Caco-2 (cell line): ENCODE results near the gene PLD2. TPM values are rescaled to one million over a fixed set of nuclear protein-coding genes. Genes with fewer than 3 reads are reported as not detected.

Source experiments
- BruUV-seq: library from RNA; stranded (reverse); fragments of 400-500 nt; replicated peaks from 2 replicates; lab custom pipeline; 2021; lab: Mats Ljungman, UMichigan
- CTCF ChIA-PET: fragments of 300-600 bp; sonication (Branson Sonifier 250); formaldehyde crosslinking; loops from one replicate; lab custom pipeline; 2022; ENCODE audit warnings: antibody characterized with exemption; lab: Charles Lee
- POLR2A ChIA-PET: fragments of 300-600 bp; sonication (Branson Sonifier 250); formaldehyde crosslinking; loops from one replicate; lab custom pipeline; 2022; ENCODE audit warnings: antibody characterized with exemption; lab: Charles Lee
- DNase-seq, 2 experiments: peaks; one replicate each; pipeline versions ENCODE4 v3.0.0 to v3.0.0-alpha.2; 2020 to 2022
- H3K27me3 ChIP-seq: replicated peaks from 2 replicates; pipeline ENCODE4 v1.6.0; 2011; ENCODE audit warnings: low read length; ENCODE audit not compliant: control insufficient read depth, insufficient read depth
- H3K36me3 ChIP-seq: 2 replicates; pipeline ENCODE4 v1.5.1; 2011; ENCODE audit warnings: low read length; ENCODE audit not compliant: control insufficient read depth, insufficient read depth
- H3K4me1 ChIP-seq: fragments of 250-450 bp; sonication (Bioruptor Pico); 2 replicates; pipeline ENCODE4 v1.5.1; 2020; ENCODE audit warnings: mild to moderate bottlenecking
- H3K4me3 ChIP-seq: 2 replicates; pipeline ENCODE4 v1.5.1; 2011; ENCODE audit warnings: low read depth, mild to moderate bottlenecking, control low read depth, low read length
- H3K9me3 ChIP-seq: fragments of 250-450 bp; sonication (Bioruptor Pico); 2 replicates; pipeline ENCODE4 v1.5.1; 2020; ENCODE audit warnings: mild to moderate bottlenecking, moderate library complexity
- H3K27ac Mint-ChIP-seq: one replicate; pipeline ENCODE4 v1.8.0; 2022; ENCODE audit warnings: mixed read lengths; ENCODE audit not compliant: unreplicated experiment
- H3K27me3 Mint-ChIP-seq: one replicate; pipeline ENCODE4 v1.8.0; 2022; ENCODE audit warnings: mixed read lengths; ENCODE audit not compliant: insufficient read depth, unreplicated experiment
- H3K36me3 Mint-ChIP-seq: one replicate; pipeline ENCODE4 v1.8.0; 2022; ENCODE audit warnings: mild to moderate bottlenecking, mixed read lengths; ENCODE audit not compliant: insufficient read depth, unreplicated experiment
- H3K4me1 Mint-ChIP-seq: one replicate; pipeline ENCODE4 v1.8.0; 2022; ENCODE audit warnings: low read depth, mixed read lengths; ENCODE audit not compliant: unreplicated experiment
- H3K4me3 Mint-ChIP-seq: one replicate; pipeline ENCODE4 v1.8.0; 2022; ENCODE audit warnings: mild to moderate bottlenecking, moderate library complexity, mixed read lengths; ENCODE audit not compliant: unreplicated experiment
- H3K9me3 Mint-ChIP-seq: one replicate; pipeline ENCODE4 v1.8.0; 2022; ENCODE audit warnings: mixed read lengths; ENCODE audit not compliant: unreplicated experiment
- intact Hi-C: fragments of 100-400 bp; cut with micrococcal nuclease; formaldehyde crosslinking; loops from one replicate; pipeline ENCODE4 v1.10.0; 2022; ENCODE audit not compliant: unreplicated experiment
- total RNA-seq: library from RNA; stranded (reverse); gene quantifications from 2 replicates; pipeline ENCODE4 v1.2.3, GENCODE V29; 2022
- TF ChIP-seq, protein P1 (sequence below), 2 experiments: fragments of 200-600 bp in 1 of 2; IDR thresholded peaks; 1 replicate in 1 of 2; 2 replicates in 1 of 2; pipeline versions ENCODE4 v1.5.1 to v1.8.0; 2011 to 2022; ENCODE audit warnings: antibody characterized with exemption in 1 of 2, control low read depth in 1 of 2, inconsistent platforms in 1 of 2, low read depth in 1 of 2, low read length in 1 of 2, mild to moderate bottlenecking in 1 of 2, moderate library complexity in 1 of 2; ENCODE audit not compliant: insufficient read depth in 1 of 2, severe bottlenecking in 1 of 2, unreplicated experiment in 1 of 2

Gene PLD2
- total RNA-seq, 1 experiment from 2014 or later = 47.2 TPM

GRCh38 chr17:4870855-4871254 lies 63.9 kb downstream of the PLD2 start:
- H3K4me1 ChIP-seq = no peaks in the 10 kb centered on the region
- intact Hi-C loops = no loop called here
- ChIA-PET CTCF (interaction anchor here (0.7 kb wide), 1 partner anchor 43 kb away, joined by 8 read pairs; no protein-coding TSS in a partner anchor), POLR2A (no interaction called here)
- H3K27me3 ChIP-seq = no peaks in the 10 kb centered on the region
- H3K36me3 ChIP-seq = no peaks in the 10 kb centered on the region
- H3K4me3 ChIP-seq = no peak overlapping the region
- DNase-seq = no peak
- no TSS peak for BruUV-seq
- no peaks in the 10 kb centered on the region for H3K9me3 Mint-ChIP-seq
- no peak overlapping the region for H3K4me3 Mint-ChIP-seq
- TF ChIP-seq, protein P1, sequence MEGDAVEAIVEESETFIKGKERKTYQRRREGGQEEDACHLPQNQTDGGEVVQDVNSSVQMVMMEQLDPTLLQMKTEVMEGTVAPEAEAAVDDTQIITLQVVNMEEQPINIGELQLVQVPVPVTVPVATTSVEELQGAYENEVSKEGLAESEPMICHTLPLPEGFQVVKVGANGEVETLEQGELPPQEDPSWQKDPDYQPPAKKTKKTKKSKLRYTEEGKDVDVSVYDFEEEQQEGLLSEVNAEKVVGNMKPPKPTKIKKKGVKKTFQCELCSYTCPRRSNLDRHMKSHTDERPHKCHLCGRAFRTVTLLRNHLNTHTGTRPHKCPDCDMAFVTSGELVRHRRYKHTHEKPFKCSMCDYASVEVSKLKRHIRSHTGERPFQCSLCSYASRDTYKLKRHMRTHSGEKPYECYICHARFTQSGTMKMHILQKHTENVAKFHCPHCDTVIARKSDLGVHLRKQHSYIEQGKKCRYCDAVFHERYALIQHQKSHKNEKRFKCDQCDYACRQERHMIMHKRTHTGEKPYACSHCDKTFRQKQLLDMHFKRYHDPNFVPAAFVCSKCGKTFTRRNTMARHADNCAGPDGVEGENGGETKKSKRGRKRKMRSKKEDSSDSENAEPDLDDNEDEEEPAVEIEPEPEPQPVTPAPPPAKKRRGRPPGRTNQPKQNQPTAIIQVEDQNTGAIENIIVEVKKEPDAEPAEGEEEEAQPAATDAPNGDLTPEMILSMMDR (IDR thresholded peaks at IDR 0.05; ENCODE audit: insufficient read depth in 1 of 2, low read depth in 1 of 2, low read length in 1 of 2, severe bottlenecking in 1 of 2, unreplicated experiment in 1 of 2) = no peak
- H3K4me1 Mint-ChIP-seq = no peaks in the 10 kb centered on the region
- no peaks in the 10 kb centered on the region for H3K9me3 ChIP-seq
- H3K27ac Mint-ChIP-seq = no peak overlapping the region
- peaks cover 6% of the 10 kb centered on the region for H3K36me3 Mint-ChIP-seq
- H3K27me3 Mint-ChIP-seq = no peaks in the 10 kb centered on the region

DNA sequence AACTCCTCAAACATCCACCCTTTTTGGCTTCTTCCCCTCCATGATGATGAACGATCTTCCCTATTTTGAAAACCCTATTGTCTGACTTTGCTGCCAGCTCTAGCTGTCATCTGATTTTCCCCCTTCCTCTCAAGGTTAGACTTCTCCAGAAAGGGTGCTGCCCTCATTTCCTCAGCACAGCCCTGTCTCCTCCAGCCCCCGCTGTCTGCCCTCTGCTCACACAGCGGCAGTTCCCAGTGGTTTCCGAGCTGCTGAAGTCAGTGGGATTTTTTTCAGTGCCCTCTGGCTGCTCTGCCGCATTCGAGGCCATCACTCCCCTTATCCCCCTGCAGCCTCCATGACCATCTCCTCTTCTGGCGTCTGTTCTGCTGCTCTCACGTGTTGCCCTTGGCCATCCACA lies 65.8 kb downstream of the PLD2 start:
- H3K4me3 Mint-ChIP-seq = no peak overlapping the region
- POLR2A ChIA-PET = no interaction called here

More for the DNA sequence above, 65.8 kb downstream of the PLD2 start:
- H3K27me3 ChIP-seq = no peaks in the 10 kb centered on the region
- H3K4me3 ChIP-seq = no peak overlapping the region
- H3K4me1 ChIP-seq = no peaks in the 10 kb centered on the region
- H3K36me3 Mint-ChIP-seq = peaks cover 6% of the 10 kb centered on the region
- TF ChIP-seq, protein P1 (IDR thresholded peaks at IDR 0.05; ENCODE audit: insufficient read depth in 1 of 2, low read depth in 1 of 2, low read length in 1 of 2, severe bottlenecking in 1 of 2, unreplicated experiment in 1 of 2) = no peak
- DNase-seq = no peak
- H3K9me3 Mint-ChIP-seq = no peaks in the 10 kb centered on the region
- no peaks in the 10 kb centered on the region for H3K4me1 Mint-ChIP-seq
- H3K27ac Mint-ChIP-seq = no peak overlapping the region
- no TSS peak for BruUV-seq
- no peaks in the 10 kb centered on the region for H3K36me3 ChIP-seq
- no peaks in the 10 kb centered on the region for H3K9me3 ChIP-seq
- CTCF ChIA-PET = no interaction called here
- intact Hi-C loops = no loop called here
- no peaks in the 10 kb centered on the region for H3K27me3 Mint-ChIP-seq

Other genes with a start within 250 kb of the PLD2 start
- gene GGT6, start 246.6 kb upstream of the PLD2 start, total RNA-seq = not detected in 2 replicates
- 38.8 and 39.3 TPM in 2 replicates for gene SMTNL2, start 222.6 kb upstream of the PLD2 start, total RNA-seq
- 0.21 and 0.50 TPM in 2 replicates for gene ALOX15, start 165.5 kb upstream of the PLD2 start, total RNA-seq
- gene PELP1, start 103.0 kb upstream of the PLD2 start, total RNA-seq = 58.2 and 71.6 TPM in 2 replicates
- 37.1 and 37.8 TPM in 2 replicates for gene ARRB2, start 96.5 kb upstream of the PLD2 start, total RNA-seq
- gene MED11, start 75.7 kb upstream of the PLD2 start, total RNA-seq = 9.1 and 9.4 TPM in 2 replicates
- 2.2 and 3.5 TPM in 2 replicates for gene ZMYND15, start 67.3 kb upstream of the PLD2 start, total RNA-seq
- 44.8 and 55.3 TPM in 2 replicates for gene CXCL16, start 67.2 kb upstream of the PLD2 start, total RNA-seq
- gene TM4SF5, start 35.3 kb upstream of the PLD2 start, total RNA-seq = 9.9 and 12.1 TPM in 2 replicates
- gene VMO1, start 20.8 kb upstream of the PLD2 start, total RNA-seq = 0.54 TPM in 1 of 2 replicates, not detected in the other
- 11.8 and 15.6 TPM in 2 replicates for gene GLTPD2, start 18.2 kb upstream of the PLD2 start, total RNA-seq
- gene PSMB6, start 11.0 kb upstream of the PLD2 start, total RNA-seq = 133 and 136 TPM in 2 replicates
- 47.7 and 49.4 TPM in 2 replicates for gene MINK1, start 26.2 kb downstream of the PLD2 start, total RNA-seq
- 0.86 and 1.0 TPM in 2 replicates for gene C17orf107, start 92.4 kb downstream of the PLD2 start, total RNA-seq
- gene CHRNE, start 95.9 kb downstream of the PLD2 start, total RNA-seq = not detected in 2 replicates
- gene GP1BA, start 125.1 kb downstream of the PLD2 start, total RNA-seq = not detected in 2 replicates
- gene SLC25A11, start 132.9 kb downstream of the PLD2 start, total RNA-seq = 36.5 and 40.1 TPM in 2 replicates
- 55.1 and 60.9 TPM in 2 replicates for gene RNF167, start 133.1 kb downstream of the PLD2 start, total RNA-seq
- gene PFN1, start 141.4 kb downstream of the PLD2 start, total RNA-seq = 367 and 416 TPM in 2 replicates
- 8.1 and 10.6 TPM in 2 replicates for gene ENO3, start 144.0 kb downstream of the PLD2 start, total RNA-seq
- 20.5 and 23.1 TPM in 2 replicates for gene SPAG7, start 160.7 kb downstream of the PLD2 start, total RNA-seq
- 16.2 and 18.8 TPM in 2 replicates for gene CAMTA2, start 180.5 kb downstream of the PLD2 start, total RNA-seq
- 0.64 and 1.4 TPM in 2 replicates for gene INCA1, start 190.4 kb downstream of the PLD2 start, total RNA-seq
- 87.5 and 92.0 TPM in 2 replicates for gene KIF1C, start 190.8 kb downstream of the PLD2 start, total RNA-seq
- not detected in 2 replicates for gene SLC52A1, start 228.3 kb downstream of the PLD2 start, total RNA-seq